ENCODE measurements around the gene ZSWIM1.
"Not testable (repeated sequence)": the region's sequence is repeated elsewhere in the genome, so short reads cannot be mapped to it uniquely, and the experiment has no call there.

Gene ZSWIM1

GRCh38 chr20:45857114-45857881 lies 23.7 kb upstream of the ZSWIM1 start, which contains the start of the genes ACOT8 and ZSWIM3:
Gene ACOT8 (minus strand): TSS chr20:45857392. CDS start chr20:45857315, 77 bp downstream.
Gene ZSWIM3 (plus strand): TSS chr20:45857614. CDS start chr20:45857826, 212 bp downstream.
- DNase-seq (ENCODE audit: low read depth) = peak; percentile 80

- no peak for DNase-seq (ENCODE audit: low read depth)
Measured at GRCh38 chr20:45857882-45858216, 23.2 kb upstream of the ZSWIM1 start.

GRCh38 chr20:45859916-45860315 lies 21.1 kb upstream of the ZSWIM1 start:
- DNase-seq (ENCODE audit: low read depth) = no peak

GRCh38 chr20:45860560-45861220 lies 20.3 kb upstream of the ZSWIM1 start:
- no peak for DNase-seq (ENCODE audit: low read depth)

GRCh38 chr20:45861221-45862075 lies 19.6 kb upstream of the ZSWIM1 start:
- DNase-seq (ENCODE audit: low read depth) = no peak

- no peak for DNase-seq (ENCODE audit: low read depth)
Measured at GRCh38 chr20:45863543-45864470, 17.2 kb upstream of the ZSWIM1 start.

- no peak for DNase-seq (ENCODE audit: low read depth)
Measured at GRCh38 chr20:45866454-45866853, 14.6 kb upstream of the ZSWIM1 start.

GRCh38 chr20:45867136-45867818 lies 13.8 kb upstream of the ZSWIM1 start:
- DNase-seq (ENCODE audit: low read depth) = no peak

GRCh38 chr20:45867819-45868176 lies 13.2 kb upstream of the ZSWIM1 start:
- DNase-seq (ENCODE audit: low read depth) = no peak

- no peak for DNase-seq (ENCODE audit: low read depth)
Measured at GRCh38 chr20:45872626-45873025, 8.4 kb upstream of the ZSWIM1 start.

- no peak for DNase-seq (ENCODE audit: low read depth)
Measured at GRCh38 chr20:45873409-45874103, 7.5 kb upstream of the ZSWIM1 start.

- DNase-seq (ENCODE audit: low read depth) = not testable (repeated sequence)
Measured at GRCh38 chr20:45874104-45874481, 6.9 kb upstream of the ZSWIM1 start.

- no peak for DNase-seq (ENCODE audit: low read depth)
Measured at GRCh38 chr20:45874576-45874975, 6.5 kb upstream of the ZSWIM1 start.

- no peak for DNase-seq (ENCODE audit: low read depth)
Measured at GRCh38 chr20:45878076-45878761, 2.8 kb upstream of the ZSWIM1 start.

- no peak for DNase-seq (ENCODE audit: low read depth)
Measured at GRCh38 chr20:45882469-45883099, 1.6 kb downstream of the ZSWIM1 start.

- no peak for DNase-seq (ENCODE audit: low read depth)
Measured at GRCh38 chr20:45883100-45883469, 2.1 kb downstream of the ZSWIM1 start.

GRCh38 chr20:45886590-45887345 lies 5.7 kb downstream of the ZSWIM1 start:
- no peak for DNase-seq (ENCODE audit: low read depth)

- no peak for DNase-seq (ENCODE audit: low read depth)
Measured at GRCh38 chr20:45887346-45887715, 6.3 kb downstream of the ZSWIM1 start, which contains the start of gene SPATA25. Gene SPATA25 (minus strand): TSS chr20:45887622. CDS start chr20:45887590, 32 bp downstream.

GRCh38 chr20:45888681-45889080 lies 7.7 kb downstream of the ZSWIM1 start:
- no peak for DNase-seq (ENCODE audit: low read depth)
